ENCODE data around the gene FRMD4A. TPM values are rescaled to one million over a fixed set of nuclear protein-coding genes. Genes with fewer than 3 reads are reported as not detected.

Gene FRMD4A
- total RNA-seq, 1 experiment from 2014 or later: 7.0 TPM

DNA sequence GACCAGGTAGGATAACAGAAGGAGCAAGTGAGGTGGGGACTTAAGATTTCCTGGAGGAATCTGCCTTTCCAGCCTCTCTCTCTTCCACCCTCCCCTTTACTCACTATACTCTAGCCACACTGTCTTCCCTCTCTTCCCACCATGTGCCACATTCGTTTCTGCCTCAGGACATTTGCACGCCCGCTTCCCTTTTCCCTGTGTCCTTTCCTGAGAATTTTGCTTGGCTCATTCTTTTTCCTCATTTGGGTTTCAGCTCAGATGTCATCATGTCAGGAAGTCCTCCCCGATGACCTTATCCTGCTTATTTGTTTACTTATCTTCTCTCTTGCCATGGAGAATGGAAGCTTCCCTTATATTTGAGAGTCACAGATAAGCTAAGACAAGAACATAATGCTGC is 380.2 kb downstream of the FRMD4A start:
- Mint-ChIP-seq H3K9me3 (ENCODE audit: low read depth, unreplicated experiment) (peaks cover 9% of the 10 kb centered on the region), H3K4me3 (ENCODE audit: low read depth, unreplicated experiment) (no peak overlapping the region), H3K27me3 (ENCODE audit: unreplicated experiment) (peaks cover 32% of the 10 kb centered on the region), H3K36me3 (ENCODE audit: insufficient read depth, unreplicated experiment) (no peaks in the 10 kb centered on the region), H3K27ac (ENCODE audit: unreplicated experiment) (no peak overlapping the region), H3K4me1 (ENCODE audit: low read depth, unreplicated experiment) (no peaks in the 10 kb centered on the region)
- intact Hi-C loops (cut with micrococcal nuclease; ENCODE audit: unreplicated experiment): no loop called here
- BruUV-seq (replicated peaks): no TSS peak
- no peak for DNase-seq
- TF ChIP-seq, protein P1, sequence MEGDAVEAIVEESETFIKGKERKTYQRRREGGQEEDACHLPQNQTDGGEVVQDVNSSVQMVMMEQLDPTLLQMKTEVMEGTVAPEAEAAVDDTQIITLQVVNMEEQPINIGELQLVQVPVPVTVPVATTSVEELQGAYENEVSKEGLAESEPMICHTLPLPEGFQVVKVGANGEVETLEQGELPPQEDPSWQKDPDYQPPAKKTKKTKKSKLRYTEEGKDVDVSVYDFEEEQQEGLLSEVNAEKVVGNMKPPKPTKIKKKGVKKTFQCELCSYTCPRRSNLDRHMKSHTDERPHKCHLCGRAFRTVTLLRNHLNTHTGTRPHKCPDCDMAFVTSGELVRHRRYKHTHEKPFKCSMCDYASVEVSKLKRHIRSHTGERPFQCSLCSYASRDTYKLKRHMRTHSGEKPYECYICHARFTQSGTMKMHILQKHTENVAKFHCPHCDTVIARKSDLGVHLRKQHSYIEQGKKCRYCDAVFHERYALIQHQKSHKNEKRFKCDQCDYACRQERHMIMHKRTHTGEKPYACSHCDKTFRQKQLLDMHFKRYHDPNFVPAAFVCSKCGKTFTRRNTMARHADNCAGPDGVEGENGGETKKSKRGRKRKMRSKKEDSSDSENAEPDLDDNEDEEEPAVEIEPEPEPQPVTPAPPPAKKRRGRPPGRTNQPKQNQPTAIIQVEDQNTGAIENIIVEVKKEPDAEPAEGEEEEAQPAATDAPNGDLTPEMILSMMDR (IDR thresholded peaks at IDR 0.05; ENCODE audit: unreplicated experiment): no peak
- CTCF ChIA-PET: no interaction called here

DNA sequence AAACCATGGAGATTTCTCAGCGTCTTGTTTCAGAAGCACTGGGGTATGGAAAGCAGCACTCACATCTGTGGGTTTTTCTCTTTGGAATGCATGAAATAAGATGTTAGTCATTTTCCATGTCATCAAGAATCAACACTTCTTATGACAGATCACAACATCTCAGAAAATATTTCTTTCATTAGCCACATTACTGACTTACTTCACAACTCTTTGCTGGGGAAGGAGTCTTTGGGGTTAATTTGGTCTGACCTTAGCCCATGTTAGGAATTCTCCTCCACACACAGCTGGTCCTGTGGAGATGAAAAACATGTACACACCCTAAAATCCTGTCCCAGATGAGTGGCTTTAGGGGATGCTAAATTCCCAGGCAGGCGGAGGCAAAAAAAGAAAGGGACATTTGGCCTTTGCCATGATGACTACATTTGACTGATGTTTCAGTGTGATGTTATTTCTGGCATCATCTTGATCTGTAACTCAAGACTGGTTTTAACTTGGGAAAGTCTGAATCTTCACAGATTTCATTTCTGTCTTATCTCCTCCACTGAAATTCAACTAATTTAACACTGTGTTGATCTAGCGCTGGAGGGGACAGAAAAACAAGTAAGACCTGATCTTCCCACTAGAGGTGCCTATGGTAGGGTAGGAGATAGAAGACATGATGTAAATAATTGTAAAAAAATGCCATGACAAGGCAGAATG is 380.7 kb downstream of the FRMD4A start:
- BruUV-seq (replicated peaks): no TSS peak
- peaks cover 9% of the 10 kb centered on the region for H3K9me3 Mint-ChIP-seq (ENCODE audit: low read depth, unreplicated experiment)
- H3K36me3 Mint-ChIP-seq (ENCODE audit: insufficient read depth, unreplicated experiment): no peaks in the 10 kb centered on the region
- intact Hi-C loops (cut with micrococcal nuclease; ENCODE audit: unreplicated experiment): no loop called here
- H3K27ac Mint-ChIP-seq (ENCODE audit: unreplicated experiment): no peak overlapping the region
- H3K4me3 Mint-ChIP-seq (ENCODE audit: low read depth, unreplicated experiment): no peak overlapping the region
- no peak for DNase-seq
- TF ChIP-seq, protein P1 (IDR thresholded peaks at IDR 0.05; ENCODE audit: unreplicated experiment): no peak
- H3K4me1 Mint-ChIP-seq (ENCODE audit: low read depth, unreplicated experiment): no peaks in the 10 kb centered on the region
- H3K27me3 Mint-ChIP-seq (ENCODE audit: unreplicated experiment): peaks cover 32% of the 10 kb centered on the region
- CTCF ChIA-PET: no interaction called here

DNA sequence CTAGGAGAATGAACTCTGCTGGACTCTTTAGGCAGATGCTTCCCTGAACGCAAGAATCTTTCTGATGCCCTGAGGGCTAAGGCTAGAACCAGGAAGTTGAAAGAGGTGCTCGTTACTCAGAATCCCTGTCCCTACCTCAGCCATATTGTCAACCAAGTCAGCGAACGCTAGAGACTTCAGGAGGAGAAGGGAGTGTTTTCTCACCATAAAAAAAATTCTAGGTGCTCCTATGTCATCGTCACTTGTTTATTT is 384.6 kb downstream of the FRMD4A start:
- no peaks in the 10 kb centered on the region for H3K4me1 Mint-ChIP-seq (ENCODE audit: low read depth, unreplicated experiment)
- no peak overlapping the region for H3K27ac Mint-ChIP-seq (ENCODE audit: unreplicated experiment)
- CTCF ChIA-PET: no interaction called here

DNA sequence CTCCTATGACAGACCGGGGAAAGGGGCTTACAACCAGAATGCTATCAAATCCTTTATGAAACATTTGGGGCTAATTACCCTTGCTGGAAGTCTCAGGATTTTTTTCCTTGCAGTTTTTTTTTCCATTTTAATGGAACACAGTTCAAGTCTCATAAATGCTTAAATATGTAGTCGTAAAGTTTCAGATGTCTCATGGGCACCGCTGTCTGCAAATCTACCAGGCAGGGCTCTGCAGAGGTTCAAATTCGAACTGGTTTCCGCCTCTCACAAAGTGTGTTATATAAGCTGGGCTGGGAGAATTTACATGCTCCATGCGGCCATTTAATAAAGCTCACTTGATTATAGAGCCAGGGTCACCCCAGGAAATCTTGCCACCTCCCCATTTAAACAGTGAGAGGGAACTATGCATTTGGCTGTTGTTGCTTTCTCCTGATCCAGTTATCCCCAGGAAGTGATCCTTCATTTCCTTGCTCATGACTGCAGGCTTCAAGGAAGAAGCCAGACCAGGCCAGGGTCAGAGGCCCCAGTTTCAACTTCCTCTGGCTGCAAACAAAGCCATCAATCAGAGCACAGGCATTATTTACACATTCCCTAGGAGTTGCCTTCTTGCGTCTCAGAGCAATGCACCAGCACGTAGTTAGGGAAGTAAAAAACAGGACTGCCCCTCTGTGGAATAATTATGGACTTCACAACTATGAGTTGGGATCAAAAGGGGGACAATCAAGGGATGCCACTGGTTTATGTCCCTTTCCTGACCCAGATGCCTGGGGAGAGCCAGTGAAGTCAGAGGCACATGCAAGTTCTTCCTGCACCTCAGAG is 385.1 kb downstream of the FRMD4A start:
- H3K36me3 Mint-ChIP-seq (ENCODE audit: insufficient read depth, unreplicated experiment): no peaks in the 10 kb centered on the region
- intact Hi-C loops (cut with micrococcal nuclease; ENCODE audit: unreplicated experiment): no loop called here
- no peaks in the 10 kb centered on the region for H3K4me1 Mint-ChIP-seq (ENCODE audit: low read depth, unreplicated experiment)
- DNase-seq: no peak
- CTCF ChIA-PET: no interaction called here
- TF ChIP-seq, protein P1 (IDR thresholded peaks at IDR 0.05; ENCODE audit: unreplicated experiment): no peak
- H3K27ac Mint-ChIP-seq (ENCODE audit: unreplicated experiment): no peak overlapping the region
- H3K27me3 Mint-ChIP-seq (ENCODE audit: unreplicated experiment): peaks cover 20% of the 10 kb centered on the region
- no TSS peak for BruUV-seq (replicated peaks)
- H3K4me3 Mint-ChIP-seq (ENCODE audit: low read depth, unreplicated experiment): no peak overlapping the region
- H3K9me3 Mint-ChIP-seq (ENCODE audit: low read depth, unreplicated experiment): no peaks in the 10 kb centered on the region

More for the DNA sequence above, 384.6 kb downstream of the FRMD4A start:
- intact Hi-C loops (cut with micrococcal nuclease; ENCODE audit: unreplicated experiment): no loop called here
- H3K36me3 Mint-ChIP-seq (ENCODE audit: insufficient read depth, unreplicated experiment): no peaks in the 10 kb centered on the region
- no TSS peak for BruUV-seq (replicated peaks)
- TF ChIP-seq, protein P1 (IDR thresholded peaks at IDR 0.05; ENCODE audit: unreplicated experiment): no peak
- no peak overlapping the region for H3K4me3 Mint-ChIP-seq (ENCODE audit: low read depth, unreplicated experiment)
- DNase-seq: no peak
- peaks cover 25% of the 10 kb centered on the region for H3K27me3 Mint-ChIP-seq (ENCODE audit: unreplicated experiment)
- peaks cover 5% of the 10 kb centered on the region for H3K9me3 Mint-ChIP-seq (ENCODE audit: low read depth, unreplicated experiment)
